ENCODE data around the gene AGRN.
"Not testable (repeated sequence)": the region's sequence is repeated elsewhere in the genome, so short reads cannot be mapped to it uniquely, and the experiment has no call there.

AGRN gene

DNA sequence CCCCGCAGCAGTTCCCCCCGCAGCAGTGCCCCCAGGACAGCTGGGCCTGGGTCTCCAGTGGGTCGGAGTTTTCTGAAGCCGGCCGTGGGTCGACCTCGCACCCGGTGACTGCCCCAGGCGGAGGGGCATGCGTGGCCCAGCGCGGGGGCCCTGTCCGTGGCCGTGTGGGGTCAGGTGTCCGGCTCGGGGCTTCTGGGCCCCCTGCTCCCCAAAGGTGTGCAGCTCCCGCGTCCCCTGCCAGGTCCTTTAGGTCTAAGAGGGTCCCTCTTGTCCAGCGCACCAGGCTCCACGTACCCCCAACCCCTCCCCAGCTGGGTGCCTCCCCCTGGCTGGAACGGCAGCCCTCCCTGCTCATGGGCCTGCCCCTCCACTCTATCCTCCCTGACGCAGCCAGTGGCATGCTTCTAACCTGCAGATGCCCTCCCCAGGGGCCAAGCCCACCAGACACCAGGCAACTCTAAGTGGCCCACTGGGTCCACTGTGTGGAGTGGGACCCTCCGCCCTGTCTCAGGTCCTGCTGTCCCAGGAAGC lies 14.1 kb upstream of the AGRN start:
- Histone ChIP-seq H3K9ac (no peak overlapping the region), H2AFZ (no peak overlapping the region), H3K4me2 (ENCODE audit: low read length) (no peak overlapping the region), H3K9me3 (ENCODE audit: control insufficient read depth, low read length) (no peaks in the 10 kb centered on the region), H3K4me3 (ENCODE audit: low read depth, low read length) (no peak overlapping the region), H3K27me3 (ENCODE audit: control insufficient read depth, insufficient read depth, low read length) (no peaks in the 10 kb centered on the region), H3K79me2 (no peaks in the 10 kb centered on the region), H3K4me1 (peaks cover 3% of the 10 kb centered on the region), H3K36me3 (ENCODE audit: control insufficient read depth, insufficient read depth, low read length) (no peaks in the 10 kb centered on the region), H3K27ac (no peak overlapping the region)
- TF ChIP-seq, protein P1, sequence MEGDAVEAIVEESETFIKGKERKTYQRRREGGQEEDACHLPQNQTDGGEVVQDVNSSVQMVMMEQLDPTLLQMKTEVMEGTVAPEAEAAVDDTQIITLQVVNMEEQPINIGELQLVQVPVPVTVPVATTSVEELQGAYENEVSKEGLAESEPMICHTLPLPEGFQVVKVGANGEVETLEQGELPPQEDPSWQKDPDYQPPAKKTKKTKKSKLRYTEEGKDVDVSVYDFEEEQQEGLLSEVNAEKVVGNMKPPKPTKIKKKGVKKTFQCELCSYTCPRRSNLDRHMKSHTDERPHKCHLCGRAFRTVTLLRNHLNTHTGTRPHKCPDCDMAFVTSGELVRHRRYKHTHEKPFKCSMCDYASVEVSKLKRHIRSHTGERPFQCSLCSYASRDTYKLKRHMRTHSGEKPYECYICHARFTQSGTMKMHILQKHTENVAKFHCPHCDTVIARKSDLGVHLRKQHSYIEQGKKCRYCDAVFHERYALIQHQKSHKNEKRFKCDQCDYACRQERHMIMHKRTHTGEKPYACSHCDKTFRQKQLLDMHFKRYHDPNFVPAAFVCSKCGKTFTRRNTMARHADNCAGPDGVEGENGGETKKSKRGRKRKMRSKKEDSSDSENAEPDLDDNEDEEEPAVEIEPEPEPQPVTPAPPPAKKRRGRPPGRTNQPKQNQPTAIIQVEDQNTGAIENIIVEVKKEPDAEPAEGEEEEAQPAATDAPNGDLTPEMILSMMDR (IDR thresholded peaks at IDR 0.05): no peak

DNA sequence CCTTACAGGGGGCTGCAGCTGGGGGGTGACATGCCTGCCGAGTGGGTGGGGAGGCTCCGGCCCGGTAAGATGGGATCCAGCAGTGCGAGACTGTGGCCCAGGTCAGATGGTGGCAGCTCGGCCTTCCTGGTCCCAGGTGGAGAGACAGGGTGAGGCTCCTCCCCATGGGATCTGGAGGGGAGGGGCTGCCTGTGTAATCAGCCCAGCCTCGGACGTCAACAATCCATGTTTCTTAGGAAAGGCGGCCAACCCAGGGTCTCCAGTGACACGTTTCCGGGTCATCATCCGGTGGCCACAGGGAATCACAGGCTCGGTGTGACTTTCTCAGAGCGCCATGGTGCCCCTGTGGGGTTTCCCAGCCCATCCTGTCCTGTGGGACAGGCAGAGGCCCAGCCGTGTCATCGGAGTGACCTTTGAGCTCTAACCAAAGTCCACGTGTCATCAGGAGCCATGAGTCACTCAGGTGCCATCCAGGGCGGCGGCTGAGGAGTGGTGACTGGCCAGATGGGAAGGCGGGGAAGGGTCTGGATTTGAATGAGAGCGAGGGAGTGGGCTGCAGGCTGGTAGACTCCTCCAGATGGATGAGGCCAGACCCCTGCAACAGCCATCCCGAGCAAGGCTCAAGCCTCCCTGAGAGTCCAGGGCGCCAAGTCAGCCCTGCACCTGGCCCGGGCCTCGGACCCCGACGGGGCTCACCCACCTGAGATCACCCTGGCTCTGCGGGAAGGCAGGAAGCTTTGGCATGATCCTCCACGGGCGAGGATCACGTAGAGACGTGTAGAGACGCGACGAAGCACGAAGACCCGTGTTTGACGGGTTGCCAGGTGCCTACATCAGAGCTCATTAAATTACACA lies 13.4 kb upstream of the AGRN start:
- Histone ChIP-seq H3K9ac (no peak overlapping the region), H3K27ac (no peak overlapping the region)

DNA sequence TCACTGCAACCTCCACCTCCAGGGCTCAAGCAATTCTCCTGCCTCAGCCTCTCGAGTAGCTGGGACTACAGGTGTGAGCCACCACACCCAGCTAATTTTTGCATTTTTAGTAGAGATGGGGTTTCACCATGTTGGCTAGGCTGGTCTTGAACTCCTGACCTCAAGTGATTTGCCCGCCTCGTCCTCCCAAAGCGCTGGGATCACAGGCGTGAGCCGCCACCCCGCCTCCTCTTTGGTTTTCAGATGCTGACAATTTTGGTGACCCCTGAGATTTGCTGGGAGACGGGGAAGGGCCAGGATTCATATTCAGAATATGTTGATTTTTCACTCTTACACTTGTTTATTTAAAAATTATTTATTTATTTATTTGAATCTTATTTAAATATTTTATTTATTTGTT lies 9.8 kb upstream of the AGRN start:
- H2AFZ ChIP-seq; H3K27me3 ChIP-seq (ENCODE audit: control insufficient read depth, insufficient read depth, low read length); H3K36me3 ChIP-seq (ENCODE audit: control insufficient read depth, insufficient read depth, low read length): not testable (repeated sequence)

More for the DNA sequence above, 13.4 kb upstream of the AGRN start:
- Histone ChIP-seq H3K27me3 (ENCODE audit: control insufficient read depth, insufficient read depth, low read length) (no peaks in the 10 kb centered on the region), H3K4me1 (peaks cover 3% of the 10 kb centered on the region), H2AFZ (no peak overlapping the region), H3K4me2 (ENCODE audit: low read length) (no peak overlapping the region), H3K79me2 (no peaks in the 10 kb centered on the region), H3K36me3 (ENCODE audit: control insufficient read depth, insufficient read depth, low read length) (no peaks in the 10 kb centered on the region), H3K4me3 (ENCODE audit: low read depth, low read length) (no peak overlapping the region), H3K9me3 (ENCODE audit: control insufficient read depth, low read length) (no peaks in the 10 kb centered on the region)
- TF ChIP-seq, protein P1 (IDR thresholded peaks at IDR 0.05): no peak

DNA sequence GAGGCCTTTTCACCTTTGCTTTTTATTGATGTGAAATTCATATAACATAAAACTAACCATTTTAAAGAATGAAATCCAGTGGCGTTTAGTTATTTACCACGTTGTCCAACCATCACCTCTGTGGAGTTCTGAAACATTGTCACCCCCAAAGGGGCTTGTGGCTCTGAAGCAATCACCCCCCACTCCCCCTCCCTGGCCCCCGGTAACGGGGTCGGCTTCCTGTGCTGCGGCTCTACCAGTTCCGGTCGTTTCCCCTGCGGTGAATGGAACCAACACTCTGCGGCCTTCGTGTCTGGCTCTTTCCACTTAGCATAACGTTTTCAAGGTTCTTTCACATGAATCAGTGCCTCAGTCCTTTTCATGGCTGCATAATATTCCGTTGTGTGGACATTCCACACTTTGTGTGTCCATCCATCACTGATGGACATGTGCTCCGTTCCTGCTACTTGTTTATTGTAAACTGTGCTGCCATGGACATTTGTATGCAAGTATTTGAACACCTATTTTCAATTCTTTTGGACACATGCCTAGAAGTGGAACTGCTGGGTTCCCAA lies 8.4 kb upstream of the AGRN start:
- Histone ChIP-seq H3K4me3 (ENCODE audit: low read depth, low read length) (no peak overlapping the region), H3K4me1 (no peaks in the 10 kb centered on the region), H3K9ac (no peak overlapping the region), H3K79me2 (no peaks in the 10 kb centered on the region), H2AFZ (no peak overlapping the region), H3K36me3 (ENCODE audit: control insufficient read depth, insufficient read depth, low read length) (no peaks in the 10 kb centered on the region), H3K27ac (no peak overlapping the region), H3K9me3 (ENCODE audit: control insufficient read depth, low read length) (no peaks in the 10 kb centered on the region), H3K4me2 (ENCODE audit: low read length) (no peak overlapping the region), H3K27me3 (ENCODE audit: control insufficient read depth, insufficient read depth, low read length) (no peaks in the 10 kb centered on the region)
- TF ChIP-seq, protein P1 (IDR thresholded peaks at IDR 0.05): no peak

More for the DNA sequence above, 9.8 kb upstream of the AGRN start:
- not testable (repeated sequence) for H3K4me3 ChIP-seq (ENCODE audit: low read depth, low read length); H3K27ac ChIP-seq; H3K4me2 ChIP-seq (ENCODE audit: low read length); H3K4me1 ChIP-seq; H3K79me2 ChIP-seq; H3K9me3 ChIP-seq (ENCODE audit: control insufficient read depth, low read length); H3K9ac ChIP-seq

DNA sequence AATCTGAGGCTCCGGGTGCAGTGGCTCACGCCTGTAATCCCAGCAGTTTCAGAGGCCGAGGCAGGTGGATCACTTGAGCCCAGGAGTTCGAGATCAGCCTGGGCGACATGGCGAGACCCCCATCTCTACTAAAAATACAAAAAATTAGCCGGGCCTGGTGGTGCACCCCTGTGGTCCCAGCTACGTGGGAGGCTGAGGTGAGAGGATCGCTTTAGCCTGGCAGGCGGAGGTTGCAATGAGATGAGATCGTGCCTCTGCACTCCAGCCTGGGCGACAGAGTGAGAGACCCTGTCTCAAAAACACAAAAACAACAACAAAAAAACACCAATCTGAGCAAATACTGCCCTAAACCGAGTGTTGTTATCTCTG lies 7.2 kb upstream of the AGRN start:
- not testable (repeated sequence) for H3K9ac ChIP-seq; H3K9me3 ChIP-seq (ENCODE audit: control insufficient read depth, low read length); H3K79me2 ChIP-seq; H3K36me3 ChIP-seq (ENCODE audit: control insufficient read depth, insufficient read depth, low read length); H3K27me3 ChIP-seq (ENCODE audit: control insufficient read depth, insufficient read depth, low read length); H3K4me1 ChIP-seq
- Histone ChIP-seq H3K4me2 (ENCODE audit: low read length) (peak overlapping the region; percentile 88), H2AFZ (peak overlapping the region; percentile 79), H3K27ac (peak overlapping the region; percentile 48), H3K4me3 (ENCODE audit: low read depth, low read length) (peak overlapping the region; percentile 87)

Measured in parathyroid adenoma (tissue), 2 donors.